Activated T-cell treated with anti-CD3 and anti-CD28 coated beads for 4 hours (primary cell): ENCODE measurements around the gene ZNF19.
A peak's percentile ranks its signal among the peaks of the same experiment; 100 is the strongest.

Experiments
- DNase-seq: peaks from one replicate; pipeline ENCODE4 v3.0.0-alpha.2; 2020

ZNF19 gene

DNA sequence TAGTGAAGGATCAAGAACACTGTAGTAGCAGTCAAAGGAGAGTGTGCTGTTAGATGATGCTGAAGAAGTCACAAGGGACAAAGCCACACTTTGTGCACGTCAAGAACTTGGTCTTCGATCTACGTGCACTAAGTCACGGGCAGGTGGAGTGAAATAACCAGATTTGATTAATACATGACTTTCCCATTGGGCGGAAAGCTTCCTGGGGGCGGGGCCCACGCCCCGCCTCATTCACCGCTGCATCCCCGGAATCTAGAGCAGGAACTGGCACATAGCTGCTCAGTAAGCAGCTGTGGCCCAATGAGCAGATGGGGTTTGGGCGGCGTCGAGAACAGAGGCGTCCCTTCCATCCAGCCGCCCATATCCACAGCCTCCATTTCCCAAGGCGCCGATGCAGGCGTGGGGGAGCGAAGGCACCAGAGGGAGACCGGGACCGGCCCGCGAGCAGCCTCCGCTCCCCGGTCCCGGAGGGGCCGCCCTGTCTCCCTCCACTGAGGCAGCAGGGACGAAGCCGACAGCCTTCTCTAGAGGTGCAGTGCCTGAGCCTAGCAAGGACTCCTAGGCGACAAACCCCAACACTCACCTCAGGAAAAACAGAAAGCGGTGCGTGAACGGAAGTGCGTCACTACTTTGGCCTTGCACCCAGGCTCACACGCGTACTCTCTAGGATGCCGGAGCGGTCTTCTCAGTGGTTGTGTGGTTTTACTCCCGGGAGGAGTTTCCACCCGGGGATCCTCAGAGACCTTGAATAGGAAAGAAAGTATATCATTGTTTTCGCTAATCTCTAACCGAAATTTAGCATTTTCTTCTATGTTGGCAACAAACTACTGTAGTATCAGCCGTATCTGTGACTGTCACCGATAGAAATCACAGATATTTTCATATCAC lies 4.9 kb downstream of the ZNF19 start:
- DNase-seq, result peak; percentile 67

DNA sequence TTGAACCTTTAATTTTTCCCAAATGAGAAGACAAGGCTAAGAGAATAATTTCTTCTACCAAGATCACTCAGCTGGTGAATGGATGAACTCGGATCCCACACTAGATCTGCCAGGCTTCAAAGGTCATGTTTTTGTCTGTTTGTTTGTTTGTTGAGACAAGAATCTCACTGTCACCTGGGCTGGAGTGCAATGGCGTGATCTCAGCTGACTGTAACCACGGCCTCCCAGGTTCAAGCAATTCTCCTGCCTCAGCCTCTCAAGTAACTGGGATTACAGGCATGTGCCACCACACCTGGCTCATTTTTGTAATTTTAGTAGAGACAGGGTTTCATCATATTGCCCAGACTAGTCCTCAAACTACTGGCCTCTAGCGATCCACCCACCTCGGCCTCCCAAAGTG lies 6.6 kb downstream of the ZNF19 start:
- DNase-seq, result no peak

GRCh38 chr16:71480956-71481355 lies 8.2 kb downstream of the ZNF19 start:
- no peak for DNase-seq

DNA sequence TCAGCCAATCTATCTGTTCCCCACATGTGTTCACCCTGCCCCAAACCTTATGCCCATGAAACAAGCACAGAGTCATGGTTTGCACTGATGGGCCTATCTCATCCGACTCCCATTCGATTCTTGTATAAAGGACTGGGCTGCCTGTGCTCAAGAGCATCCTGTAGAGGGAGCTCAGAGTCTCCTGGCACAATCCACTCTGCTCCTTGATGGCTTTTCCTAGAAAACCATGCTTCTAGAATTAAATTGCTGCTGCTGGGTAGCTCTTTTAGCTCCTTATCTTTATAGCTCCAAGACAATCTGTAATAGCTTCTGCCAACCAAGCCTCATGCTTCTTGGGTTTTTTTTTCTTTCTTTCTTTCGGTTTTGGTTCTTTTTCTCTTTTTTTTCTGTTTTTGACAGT lies 9.7 kb downstream of the ZNF19 start:
- DNase-seq, result no peak

DNA sequence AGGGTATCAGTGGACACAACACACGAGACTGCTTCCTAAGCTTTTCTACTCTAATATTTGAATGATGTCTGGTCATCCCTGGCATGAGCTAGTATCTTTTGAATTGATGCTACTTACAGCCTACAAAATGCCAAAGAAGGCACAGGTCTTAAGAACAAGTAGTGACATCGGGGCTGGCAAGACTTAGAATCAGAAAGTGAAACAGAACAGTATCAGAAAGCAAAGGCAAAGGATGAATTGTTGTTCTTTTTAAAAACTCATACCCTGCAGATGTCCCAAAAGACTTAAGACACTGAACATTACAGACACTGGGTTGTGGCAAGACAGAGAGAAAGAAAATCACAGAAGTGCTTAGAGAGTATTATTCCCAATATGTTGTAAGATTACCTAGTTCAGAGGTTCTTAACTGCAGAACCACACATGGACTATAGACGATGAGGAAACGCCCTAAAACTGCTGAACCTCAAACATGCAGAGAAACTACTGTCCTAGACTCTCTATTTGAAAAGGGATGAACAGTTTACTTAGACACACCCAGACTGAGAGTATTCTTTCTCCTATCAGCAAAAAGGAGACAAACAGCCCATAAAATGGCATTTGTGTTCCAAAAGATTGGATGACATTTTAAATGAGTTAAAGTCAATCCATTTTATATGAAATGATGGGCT lies 12.5 kb downstream of the ZNF19 start:
- no peak for DNase-seq

GRCh38 chr16:71474864-71475263 lies 14.3 kb downstream of the ZNF19 start:
- DNase-seq, result no peak

DNA sequence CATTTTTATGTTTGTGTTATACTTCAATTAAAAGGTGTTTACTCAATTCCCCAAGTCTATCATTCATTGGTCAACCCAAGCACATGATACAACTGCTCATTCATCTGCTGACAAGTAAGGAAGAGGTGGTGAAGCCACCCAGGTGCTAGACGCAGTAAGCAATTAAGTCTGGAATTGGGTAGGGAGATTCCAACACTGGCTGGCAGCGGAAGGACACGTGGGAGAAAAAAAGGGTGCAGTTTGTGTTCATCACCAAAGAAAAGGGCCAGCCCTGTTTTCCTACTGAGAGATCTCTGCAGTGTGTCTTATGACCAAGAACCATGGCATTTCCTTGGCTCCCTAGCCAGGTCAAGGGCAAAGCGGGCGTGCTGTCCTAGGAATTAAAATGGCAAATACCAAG lies 15.2 kb downstream of the ZNF19 start:
- DNase-seq, result no peak

- DNase-seq, result no peak
These were observed 16.2 kb downstream of the ZNF19 start for GRCh38 chr16:71472931-71473330.

DNA sequence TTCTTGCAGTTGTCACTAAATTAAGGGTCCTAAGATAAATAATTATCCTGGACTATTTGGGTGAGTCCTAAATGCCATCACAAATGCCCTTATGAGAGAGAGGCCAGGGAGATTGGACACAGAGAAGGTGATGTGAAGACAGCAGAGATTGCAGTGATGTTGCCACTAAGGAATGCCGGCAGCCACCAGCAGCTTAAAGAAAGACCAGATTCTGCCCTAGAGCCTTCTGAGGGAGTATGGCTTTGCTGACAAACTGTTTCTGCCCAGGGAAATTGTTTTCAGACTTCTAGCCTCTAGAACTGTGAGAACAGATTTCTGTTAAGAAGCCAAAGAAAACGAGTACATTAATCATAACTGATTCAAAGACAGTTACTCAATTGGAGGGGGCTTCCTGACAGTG lies 17.1 kb downstream of the ZNF19 start:
- no peak for DNase-seq

DNA sequence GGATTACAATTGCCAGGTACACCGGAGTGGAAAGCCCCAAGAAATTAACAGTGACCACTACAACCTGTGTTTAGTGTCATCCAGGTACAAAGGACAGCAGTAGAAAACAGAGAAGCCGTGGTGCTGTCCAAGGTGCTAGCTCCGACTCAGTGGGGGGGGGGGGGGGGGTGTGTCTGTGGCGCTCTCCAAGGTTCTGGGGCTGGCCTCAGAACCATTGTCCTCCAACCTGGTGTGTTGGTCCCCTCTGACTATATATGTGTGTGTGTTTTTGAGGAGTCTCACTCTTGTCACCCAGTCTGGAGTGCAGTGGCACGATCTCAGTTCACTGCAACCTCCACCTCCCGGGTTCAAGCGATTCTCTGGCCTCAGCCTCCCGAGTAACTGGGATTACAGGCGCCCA lies 21.3 kb downstream of the ZNF19 start:
- no peak for DNase-seq

DNA sequence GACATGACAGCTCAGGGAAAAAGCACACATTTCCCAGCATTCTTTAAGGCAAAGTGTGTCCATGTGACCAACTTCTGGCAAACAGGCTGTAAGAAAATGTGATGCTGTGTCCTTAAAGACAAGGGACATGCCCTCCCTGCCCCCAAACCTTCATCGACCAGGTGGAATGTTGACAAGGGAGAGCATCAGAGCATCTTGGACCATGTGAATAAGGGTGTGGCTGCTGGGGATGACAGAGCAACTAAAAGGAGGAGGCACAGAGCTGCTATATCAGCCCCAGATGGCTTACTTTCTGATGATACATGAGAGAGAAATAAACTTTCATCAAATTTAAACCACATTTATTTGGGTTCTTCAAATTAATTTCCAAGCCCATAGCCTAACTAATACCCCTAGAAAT lies 24.9 kb downstream of the ZNF19 start:
- no peak for DNase-seq

DNA sequence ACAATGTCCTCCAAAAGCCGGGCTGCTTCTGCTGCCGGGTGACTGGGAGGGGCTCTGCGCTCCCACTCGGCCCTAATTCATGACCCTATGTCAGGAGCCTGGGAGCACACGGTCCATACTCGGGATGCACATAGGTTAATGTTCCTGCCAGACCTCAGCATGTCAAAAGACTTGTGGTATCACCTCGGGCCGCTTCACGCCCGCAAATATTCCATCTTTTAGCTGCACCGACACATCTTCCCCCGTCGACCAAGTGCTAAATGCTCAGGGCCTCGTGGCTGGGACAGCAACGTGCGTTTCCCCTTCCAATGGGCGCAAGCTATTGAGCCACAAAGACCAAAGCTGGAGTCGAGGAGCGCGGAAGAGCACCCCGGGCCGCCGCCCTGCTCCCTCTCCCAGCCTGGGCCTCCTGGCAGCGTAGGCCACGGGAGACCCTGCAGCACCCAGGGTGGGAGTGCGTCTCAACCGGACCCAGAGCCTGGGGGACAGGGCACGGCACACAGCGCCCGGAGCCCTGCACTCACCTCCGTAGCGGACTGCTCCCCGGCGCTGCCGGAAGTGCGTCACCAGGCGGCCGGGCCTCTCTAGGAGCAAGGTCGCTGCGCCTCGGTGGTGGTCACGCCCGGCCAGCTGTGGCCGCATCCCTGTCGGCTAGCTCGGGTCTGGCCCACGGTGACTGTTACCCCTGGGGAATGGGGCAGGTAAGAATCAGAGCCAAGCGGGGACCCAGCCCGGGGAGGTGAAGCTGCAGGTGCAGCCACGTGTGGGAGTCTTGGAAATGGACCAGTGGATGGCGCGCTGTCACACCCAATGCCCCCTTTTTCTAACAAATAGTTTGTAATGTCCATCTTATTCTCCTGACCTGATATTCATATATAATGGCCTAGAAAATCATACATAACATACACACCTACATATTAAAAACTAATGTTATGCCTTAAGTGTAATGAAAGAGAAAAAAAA lies 27.2 kb downstream of the ZNF19 start, which contains the start of gene ZNF23:
Gene ZNF23, minus strand, starts transcription at position 562 of the 963 bp plus-strand sequence. CDS start 5,451 bp downstream, outside the sequence.
- DNase-seq, result peak; percentile 67

DNA sequence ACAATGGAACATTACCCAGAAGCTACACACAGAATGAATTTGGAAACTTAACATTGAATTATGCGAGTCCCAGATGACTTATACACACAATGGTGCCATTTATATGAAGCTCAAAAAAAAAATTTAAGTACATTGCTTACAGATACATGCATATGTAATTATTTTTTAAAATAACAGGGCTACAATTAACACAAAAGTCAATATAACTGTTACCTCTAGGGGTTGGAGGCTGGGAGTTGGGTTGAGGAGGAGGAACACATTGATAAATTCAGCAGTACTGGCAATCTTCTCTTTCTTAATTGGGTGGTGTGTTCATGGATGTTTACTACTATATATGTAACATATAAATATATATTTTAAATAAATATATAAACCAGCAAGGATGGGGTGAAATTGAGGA lies 28.2 kb downstream of the ZNF19 start:
- DNase-seq, result no peak

DNA sequence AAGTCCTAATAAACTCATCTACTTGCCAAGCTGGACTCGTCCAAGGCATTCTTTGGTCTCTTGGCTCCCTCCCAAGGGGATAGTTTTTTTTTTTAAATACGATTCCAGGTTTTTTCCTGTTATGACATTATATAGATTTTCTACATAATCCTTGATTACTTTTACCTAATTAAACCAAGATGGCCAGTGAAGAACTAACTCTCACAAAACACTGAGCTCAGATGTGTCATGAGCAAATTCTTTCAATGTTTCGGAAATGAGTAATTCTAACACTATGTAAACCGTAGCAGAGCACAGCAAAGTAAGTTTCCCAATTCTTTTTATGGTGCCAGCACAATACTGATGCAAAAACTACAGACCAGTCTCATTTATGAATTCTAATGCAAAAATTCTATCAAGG lies 28.9 kb downstream of the ZNF19 start:
- no peak for DNase-seq

DNA sequence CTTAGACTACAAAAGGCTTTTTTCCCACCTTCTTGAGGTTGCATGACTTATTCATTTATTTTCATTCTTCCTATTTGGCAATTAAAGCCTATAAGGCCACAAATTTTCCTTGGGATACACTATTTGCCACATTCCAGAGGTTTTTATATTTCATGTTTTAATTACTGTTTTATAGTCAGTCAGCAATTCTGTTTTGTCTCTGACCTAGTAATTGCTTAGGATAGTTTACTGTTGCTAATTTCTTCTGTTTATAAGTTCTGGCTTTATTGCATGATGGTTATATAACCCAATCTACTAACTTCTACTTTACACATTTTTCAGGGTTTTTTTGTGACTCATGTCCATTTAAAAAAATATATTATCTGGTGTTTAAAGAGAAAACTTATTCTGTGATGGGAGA lies 29.6 kb downstream of the ZNF19 start:
- no peak for DNase-seq

GRCh38 chr16:71456801-71457200 lies 32.3 kb downstream of the ZNF19 start:
- DNase-seq, result no peak

- DNase-seq, result no peak
These were observed 36.1 kb downstream of the ZNF19 start for GRCh38 chr16:71453036-71453435.

- no peak for DNase-seq
These were observed 40.1 kb downstream of the ZNF19 start for GRCh38 chr16:71449020-71449419.

- no peak for DNase-seq
These were observed 40.8 kb downstream of the ZNF19 start for GRCh38 chr16:71448274-71448866.

GRCh38 chr16:71443714-71444113 lies 45.4 kb downstream of the ZNF19 start:
- no peak for DNase-seq

DNA sequence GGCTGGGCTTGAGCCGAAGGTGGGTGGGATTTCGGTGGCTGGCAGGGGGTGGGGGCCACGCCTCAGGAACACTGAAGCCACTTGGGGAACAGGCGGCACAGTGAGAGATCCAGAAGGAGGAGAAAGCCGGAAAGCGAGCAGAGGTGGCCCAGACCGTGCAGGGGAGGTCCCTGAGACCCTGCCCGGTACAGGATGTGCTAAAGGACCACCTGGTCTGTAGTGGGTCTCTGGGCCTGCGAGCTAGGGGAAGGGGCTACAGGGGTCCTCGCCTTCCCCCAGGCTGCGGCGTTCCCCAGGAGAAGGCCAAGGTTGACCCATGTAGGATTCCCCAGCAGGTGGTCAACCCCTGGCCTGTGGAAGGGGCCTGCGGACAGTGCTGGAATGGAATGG lies 47.1 kb downstream of the ZNF19 start, which contains the start of gene TLE7:
Gene TLE7, minus strand, starts transcription at position 4 of the 390 bp plus-strand sequence. CDS start 8,730 bp downstream, outside the sequence.
- DNase-seq, result no peak

DNA sequence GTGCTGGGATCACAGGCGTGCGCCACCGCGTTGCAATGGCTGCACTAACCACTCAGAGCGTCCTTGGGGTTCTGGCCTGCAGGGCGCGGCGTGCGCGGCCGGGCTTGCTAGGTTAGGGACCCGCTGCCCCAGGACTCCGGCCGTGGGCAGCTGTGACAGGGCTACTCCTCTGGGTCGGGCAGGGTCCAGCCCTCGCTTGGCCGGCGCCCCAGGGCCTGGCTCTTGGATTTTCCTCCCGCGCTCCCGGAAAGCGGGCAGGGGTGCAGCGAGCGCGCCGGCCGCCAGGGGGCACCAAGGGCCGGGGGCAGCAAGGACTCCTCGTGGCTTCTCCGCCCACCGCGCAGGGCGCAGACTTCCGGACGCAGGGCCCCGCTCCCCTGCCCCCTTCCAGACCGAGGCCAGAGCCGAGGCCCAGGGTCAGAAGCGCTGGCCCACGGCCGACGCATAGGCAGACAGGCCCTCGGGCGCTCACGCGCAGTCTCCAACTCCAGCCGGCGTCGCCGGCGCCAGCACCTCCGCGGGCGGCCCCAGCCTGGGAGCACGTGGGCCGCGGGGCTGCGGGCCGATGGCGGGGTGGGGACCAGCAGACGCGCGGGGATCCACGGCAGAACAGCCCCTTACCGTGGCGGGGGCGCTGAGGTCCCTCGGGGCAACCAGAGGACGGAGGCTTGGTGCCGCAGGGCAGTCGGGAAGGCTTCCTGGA lies 47.6 kb downstream of the ZNF19 start:
- no peak for DNase-seq
